ENCODE data around the gene TMEM186.
"Not testable (repeated sequence)": the region's sequence is repeated elsewhere in the genome, so short reads cannot be mapped to it uniquely, and the experiment has no call there.

TMEM186 gene

GRCh38 chr16:8808613-8809353 is 11.3 kb upstream of the TMEM186 start:
- DNase-seq: no peak

GRCh38 chr16:8808009-8808408 is 10.6 kb upstream of the TMEM186 start:
- DNase-seq: no peak

GRCh38 chr16:8807189-8807588 is 9.8 kb upstream of the TMEM186 start:
- no peak for DNase-seq

- DNase-seq: no peak
Observed at GRCh38 chr16:8806272-8806983, 9.0 kb upstream of the TMEM186 start.

- DNase-seq: no peak
Observed at GRCh38 chr16:8804313-8804712, 6.9 kb upstream of the TMEM186 start.

GRCh38 chr16:8803733-8804132 is 6.3 kb upstream of the TMEM186 start:
- not testable (repeated sequence) for DNase-seq

- no peak for DNase-seq
Observed at GRCh38 chr16:8801701-8802100, 4.3 kb upstream of the TMEM186 start.

GRCh38 chr16:8798535-8799157 is 1.2 kb upstream of the TMEM186 start:
- DNase-seq: no peak

- no peak for DNase-seq
Observed at GRCh38 chr16:8798174-8798527, 712 bp upstream of the TMEM186 start.

GRCh38 chr16:8796469-8797363 is 723 bp downstream of the TMEM186 start:
- no peak for DNase-seq

- no peak for DNase-seq
Observed at GRCh38 chr16:8795818-8796217, 1.6 kb downstream of the TMEM186 start.

GRCh38 chr16:8795091-8795490 is 2.3 kb downstream of the TMEM186 start:
- DNase-seq: no peak

- DNase-seq: no peak
Observed at GRCh38 chr16:8788578-8789172, 8.8 kb downstream of the TMEM186 start.

- not testable (repeated sequence) for DNase-seq
Observed at GRCh38 chr16:8786316-8786715, 11.1 kb downstream of the TMEM186 start.

- no peak for DNase-seq
Observed at GRCh38 chr16:8785408-8785807, 12.0 kb downstream of the TMEM186 start.

GRCh38 chr16:8782673-8783072 is 14.8 kb downstream of the TMEM186 start:
- DNase-seq: no peak

- DNase-seq: no peak
Observed at GRCh38 chr16:8781797-8782196, 15.6 kb downstream of the TMEM186 start.

GRCh38 chr16:8777217-8777616 is 20.2 kb downstream of the TMEM186 start:
- no peak for DNase-seq

- DNase-seq: no peak
Observed at GRCh38 chr16:8776129-8776584, 21.3 kb downstream of the TMEM186 start.

- DNase-seq: no peak
Observed at GRCh38 chr16:8775359-8775758, 22.1 kb downstream of the TMEM186 start.

GRCh38 chr16:8774208-8774607 is 23.2 kb downstream of the TMEM186 start:
- DNase-seq: no peak

- no peak for DNase-seq
Observed at GRCh38 chr16:8773537-8773936, 23.9 kb downstream of the TMEM186 start.

- DNase-seq: no peak
Observed at GRCh38 chr16:8768692-8769091, 28.7 kb downstream of the TMEM186 start.

Data from SHP77 (cell line).